Astrocyte (in vitro differentiated cells and primary cell): ENCODE results near the gene SART3. TPM values are rescaled to one million over a fixed set of nuclear protein-coding genes. Genes with fewer than 3 reads are reported as not detected.

Experiments used
- DNase-seq: peaks from one replicate; pipeline ENCODE4 v3.0.0-alpha.2; 2010; ENCODE audit warnings: low read depth
- FAIRE-seq: peaks from 2 replicates; lab custom pipeline; 2011; peaks lifted over from hg19 to GRCh38; lab: Jason Lieb, UNC
- H2AFZ ChIP-seq: 2 replicates; pipeline ENCODE4 v1.6.0; 2012; ENCODE audit warnings: low read depth, low read length, inconsistent platforms
- H3K27ac ChIP-seq: 2 replicates; pipeline ENCODE4 v1.5.1; 2011; ENCODE audit warnings: low read depth, low read length, inconsistent platforms
- H3K27me3 ChIP-seq: 2 replicates; pipeline ENCODE4 v1.6.0; 2011; ENCODE audit warnings: low read length, inconsistent platforms; ENCODE audit not compliant: insufficient read depth
- H3K36me3 ChIP-seq: 2 replicates; pipeline ENCODE4 v1.5.1; 2011; ENCODE audit warnings: low read length, inconsistent platforms; ENCODE audit not compliant: insufficient read depth
- H3K4me1 ChIP-seq: 2 replicates; pipeline ENCODE4 v1.5.1; 2011; ENCODE audit warnings: low read length, inconsistent platforms; ENCODE audit not compliant: insufficient read depth
- H3K4me2 ChIP-seq: 2 replicates; pipeline ENCODE4 v1.6.0; 2012; ENCODE audit warnings: low read length, inconsistent platforms
- H3K4me3 ChIP-seq: 2 replicates; pipeline ENCODE4 v1.5.1; 2011; ENCODE audit warnings: low read depth, mild to moderate bottlenecking, low read length, inconsistent platforms; ENCODE audit not compliant: insufficient read depth
- H3K79me2 ChIP-seq: 2 replicates; pipeline ENCODE4 v1.6.0; 2012; ENCODE audit warnings: mild to moderate bottlenecking, low read length, inconsistent platforms; ENCODE audit not compliant: insufficient read depth
- H3K9ac ChIP-seq: 2 replicates; pipeline ENCODE4 v1.6.0; 2012; ENCODE audit warnings: mild to moderate bottlenecking, low read length, inconsistent platforms
- H3K9me3 ChIP-seq: 2 replicates; pipeline ENCODE4 v1.5.1; 2012; ENCODE audit warnings: low read depth, mild to moderate bottlenecking, low read length, inconsistent platforms; ENCODE audit not compliant: insufficient read depth
- H4K20me1 ChIP-seq: 2 replicates; pipeline ENCODE4 v1.6.0; 2012; ENCODE audit warnings: low read length, inconsistent platforms; ENCODE audit not compliant: insufficient read depth
- H3K27ac Mint-ChIP-seq: one replicate; pipeline ENCODE4 v1.8.0; 2021; ENCODE audit warnings: mild to moderate bottlenecking, mixed read lengths; ENCODE audit not compliant: unreplicated experiment
- H3K27me3 Mint-ChIP-seq: one replicate; pipeline ENCODE4 v1.8.0; 2021; ENCODE audit warnings: low read depth, mixed read lengths; ENCODE audit not compliant: unreplicated experiment
- H3K36me3 Mint-ChIP-seq: one replicate; pipeline ENCODE4 v1.8.0; 2021; ENCODE audit warnings: low read depth, mixed read lengths; ENCODE audit not compliant: unreplicated experiment
- H3K4me1 Mint-ChIP-seq: one replicate; pipeline ENCODE4 v1.8.0; 2021; ENCODE audit warnings: low read depth, mixed read lengths; ENCODE audit not compliant: unreplicated experiment
- H3K4me3 Mint-ChIP-seq: one replicate; pipeline ENCODE4 v1.8.0; 2021; ENCODE audit warnings: mild to moderate bottlenecking, moderate library complexity, mixed read lengths; ENCODE audit not compliant: unreplicated experiment
- H3K9me3 Mint-ChIP-seq: one replicate; pipeline ENCODE4 v1.8.0; 2021; ENCODE audit warnings: mild to moderate bottlenecking, mixed read lengths; ENCODE audit not compliant: unreplicated experiment
- CTCF ChIP-seq: IDR thresholded peaks from 2 replicates; pipeline ENCODE4 v1.5.1; 2011; ENCODE audit warnings: low read depth, mild to moderate bottlenecking, inconsistent platforms, low read length, moderate library complexity; ENCODE audit not compliant: insufficient read depth
- EZH2 ChIP-seq: IDR thresholded peaks from 2 replicates; pipeline ENCODE4 v1.6.1; 2012; ENCODE audit warnings: mild to moderate bottlenecking, low read length, inconsistent platforms; ENCODE audit not compliant: insufficient read depth
- total RNA-seq: library from RNA; stranded (reverse); gene quantifications from 2 replicates; pipeline ENCODE4 v1.2.1, GENCODE V29; 2021

Gene SART3
- total RNA-seq, 1 donor from 2014 or later = 48.4 TPM

GRCh38 chr12:108578264-108578663 lies 17.3 kb upstream of the SART3 start:
- H3K27ac ChIP-seq = no peak overlapping the region
- TF ChIP-seq CTCF (no peak), EZH2 (no peak)
- peaks cover 6% of the 10 kb centered on the region for H3K9me3 Mint-ChIP-seq
- peaks cover 2% of the 10 kb centered on the region for H3K36me3 Mint-ChIP-seq
- no peaks in the 10 kb centered on the region for H3K27me3 Mint-ChIP-seq
- H3K36me3 ChIP-seq = no peaks in the 10 kb centered on the region
- H3K4me3 Mint-ChIP-seq = no peak overlapping the region
- peaks cover 5% of the 10 kb centered on the region for H3K4me1 ChIP-seq
- H3K4me2 ChIP-seq = no peak overlapping the region
- no peak overlapping the region for H3K9ac ChIP-seq
- no peak overlapping the region for H3K27ac Mint-ChIP-seq
- no peaks in the 10 kb centered on the region for H3K9me3 ChIP-seq
- DNase-seq (no peak), FAIRE-seq (no peak)
- no peak overlapping the region for H2AFZ ChIP-seq
- H3K27me3 ChIP-seq = no peaks in the 10 kb centered on the region
- no peaks in the 10 kb centered on the region for H3K79me2 ChIP-seq
- H3K4me1 Mint-ChIP-seq = peaks cover 31% of the 10 kb centered on the region
- no peak overlapping the region for H3K4me3 ChIP-seq
- no peaks in the 10 kb centered on the region for H4K20me1 ChIP-seq

GRCh38 chr12:108577458-108577857 lies 16.5 kb upstream of the SART3 start:
- Mint-ChIP-seq H3K27me3 (no peaks in the 10 kb centered on the region), H3K36me3 (peaks cover 2% of the 10 kb centered on the region), H3K4me3 (no peak overlapping the region), H3K4me1 (peaks cover 27% of the 10 kb centered on the region), H3K9me3 (peaks cover 6% of the 10 kb centered on the region), H3K27ac (no peak overlapping the region)
- H4K20me1 ChIP-seq = no peaks in the 10 kb centered on the region
- no peaks in the 10 kb centered on the region for H3K27me3 ChIP-seq
- FAIRE-seq = no peak
- H3K4me3 ChIP-seq = no peak overlapping the region
- H3K4me2 ChIP-seq = no peak overlapping the region
- H3K36me3 ChIP-seq = no peaks in the 10 kb centered on the region
- H3K79me2 ChIP-seq = no peaks in the 10 kb centered on the region
- no peak overlapping the region for H3K9ac ChIP-seq
- H2AFZ ChIP-seq = no peak overlapping the region
- TF ChIP-seq EZH2 = no peak
- no peak for TF ChIP-seq CTCF
- peaks cover 5% of the 10 kb centered on the region for H3K4me1 ChIP-seq
- no peak overlapping the region for H3K27ac ChIP-seq
- DNase-seq = no peak
- no peaks in the 10 kb centered on the region for H3K9me3 ChIP-seq

- Histone ChIP-seq H3K79me2 (no peaks in the 10 kb centered on the region), H3K27me3 (no peaks in the 10 kb centered on the region), H3K9ac (no peak overlapping the region), H3K4me1 (peaks cover 5% of the 10 kb centered on the region), H3K9me3 (no peaks in the 10 kb centered on the region), H3K27ac (no peak overlapping the region), H4K20me1 (no peaks in the 10 kb centered on the region), H3K4me3 (no peak overlapping the region), H2AFZ (no peak overlapping the region), H3K36me3 (no peaks in the 10 kb centered on the region), H3K4me2 (no peak overlapping the region)
- H3K4me3 Mint-ChIP-seq = no peak overlapping the region
- H3K27me3 Mint-ChIP-seq = no peaks in the 10 kb centered on the region
- H3K36me3 Mint-ChIP-seq = peaks cover 2% of the 10 kb centered on the region
- TF ChIP-seq CTCF (no peak), EZH2 (no peak)
- no peak for FAIRE-seq
- H3K9me3 Mint-ChIP-seq = peaks cover 6% of the 10 kb centered on the region
- DNase-seq = peak; percentile 27
- H3K27ac Mint-ChIP-seq = peak overlapping the region; percentile 79
- peaks cover 27% of the 10 kb centered on the region for H3K4me1 Mint-ChIP-seq
These were observed 15.8 kb upstream of the SART3 start for GRCh38 chr12:108576660-108577234.
